Vagina (tissue), 2 donors: ENCODE data around the gene PDZD4.

Source experiments
- POLR2AphosphoS5 ChIP-seq, 2 donors: sonication (generic); formaldehyde crosslinking; IDR thresholded peaks; one replicate each; pipeline ENCODE4 v1.9.0; 2017; ENCODE audit warnings: antibody characterized with exemption in 2 of 2, mild to moderate bottlenecking in 2 of 2, low read depth in 1 of 2; ENCODE audit not compliant: insufficient read depth in 1 of 2
- TF ChIP-seq, protein P1 (sequence below), 3 experiments: fragments of 450-650 bp in 2 of 3; fragments of 200-600 bp in 1 of 3; sonication (generic) in 1 of 3; IDR thresholded peaks; one replicate each; pipeline ENCODE4 v1.5.1; 2017 to 2019; ENCODE audit warnings: antibody characterized with exemption in 3 of 3, mild to moderate bottlenecking in 2 of 3, moderate library complexity in 2 of 3

DNA sequence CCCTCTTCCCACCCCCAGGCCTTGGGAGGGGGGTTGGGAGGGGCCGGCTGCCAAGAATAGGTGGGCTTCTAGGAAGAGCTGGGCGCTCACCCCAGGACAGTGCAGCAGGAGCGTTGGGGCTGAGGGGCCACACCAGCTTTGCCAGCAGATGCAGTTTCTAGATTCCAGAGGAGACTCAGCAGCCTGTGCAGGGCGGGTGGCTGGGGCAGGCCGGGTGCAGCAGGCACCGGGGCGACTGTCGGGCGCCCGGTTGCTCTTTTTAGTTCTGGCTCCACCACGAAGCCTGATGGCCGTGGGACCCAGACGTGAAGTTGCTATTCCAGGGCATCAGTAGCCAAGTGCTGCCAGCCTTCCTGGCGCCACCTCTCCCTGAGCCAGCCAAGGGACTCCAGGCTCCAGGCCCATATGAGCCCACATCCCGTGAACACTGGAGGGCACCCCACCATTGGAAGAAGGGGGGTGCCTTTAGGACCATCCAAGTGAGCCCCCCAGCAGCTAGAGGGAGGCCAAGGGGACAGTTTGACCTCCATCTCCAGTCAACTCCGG, 30.1 kb downstream of the PDZD4 start:
- TF ChIP-seq, protein P1, sequence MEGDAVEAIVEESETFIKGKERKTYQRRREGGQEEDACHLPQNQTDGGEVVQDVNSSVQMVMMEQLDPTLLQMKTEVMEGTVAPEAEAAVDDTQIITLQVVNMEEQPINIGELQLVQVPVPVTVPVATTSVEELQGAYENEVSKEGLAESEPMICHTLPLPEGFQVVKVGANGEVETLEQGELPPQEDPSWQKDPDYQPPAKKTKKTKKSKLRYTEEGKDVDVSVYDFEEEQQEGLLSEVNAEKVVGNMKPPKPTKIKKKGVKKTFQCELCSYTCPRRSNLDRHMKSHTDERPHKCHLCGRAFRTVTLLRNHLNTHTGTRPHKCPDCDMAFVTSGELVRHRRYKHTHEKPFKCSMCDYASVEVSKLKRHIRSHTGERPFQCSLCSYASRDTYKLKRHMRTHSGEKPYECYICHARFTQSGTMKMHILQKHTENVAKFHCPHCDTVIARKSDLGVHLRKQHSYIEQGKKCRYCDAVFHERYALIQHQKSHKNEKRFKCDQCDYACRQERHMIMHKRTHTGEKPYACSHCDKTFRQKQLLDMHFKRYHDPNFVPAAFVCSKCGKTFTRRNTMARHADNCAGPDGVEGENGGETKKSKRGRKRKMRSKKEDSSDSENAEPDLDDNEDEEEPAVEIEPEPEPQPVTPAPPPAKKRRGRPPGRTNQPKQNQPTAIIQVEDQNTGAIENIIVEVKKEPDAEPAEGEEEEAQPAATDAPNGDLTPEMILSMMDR (IDR thresholded peaks at IDR 0.05), result no peak
- TF ChIP-seq POLR2AphosphoS5 (IDR thresholded peaks at IDR 0.05; ENCODE audit: insufficient read depth in 1 of 2, low read depth in 1 of 2), result no peak
